KBM-7 (cell line): Measurements from ENCODE around the gene ASAP2.
A peak's percentile ranks its signal among the peaks of the same experiment; 100 is the strongest.

Source experiments
- DNase-seq: peaks from one replicate; pipeline ENCODE4 v3.0.0-alpha.2; 2015
- in situ Hi-C: fragments of 300-500 bp; cut with MboI; formaldehyde crosslinking; loops from 2 replicates; pipeline ENCODE4 v1.14.3; 2020; ENCODE audit warnings: low sequenced_read_pairs, low pct_unique_long_range_greater_than_20kb, mixed read lengths

Gene ASAP2

GRCh38 chr2:9398881-9399780 lies 192.5 kb downstream of the ASAP2 start:
- no peak for DNase-seq
- in situ Hi-C loops = no loop called here

GRCh38 chr2:9400268-9401058 lies 193.9 kb downstream of the ASAP2 start:
- in situ Hi-C loops = no loop called here
- DNase-seq = no peak

GRCh38 chr2:9401059-9401547 lies 194.5 kb downstream of the ASAP2 start:
- no peak for DNase-seq
- in situ Hi-C loops = no loop called here

- no peak for DNase-seq
- in situ Hi-C loops = no loop called here
Observed at GRCh38 chr2:9401646-9402371, 195.2 kb downstream of the ASAP2 start.

- in situ Hi-C loops = no loop called here
- DNase-seq = no peak
Observed at GRCh38 chr2:9403924-9404323, 197.3 kb downstream of the ASAP2 start.

GRCh38 chr2:9404451-9404850 lies 197.8 kb downstream of the ASAP2 start:
- in situ Hi-C loops = no loop called here
- no peak for DNase-seq

- in situ Hi-C loops = no loop called here
Observed at GRCh38 chr2:9405636-9406035, 199.0 kb downstream of the ASAP2 start.

GRCh38 chr2:9406529-9407362 lies 200.1 kb downstream of the ASAP2 start:
- in situ Hi-C loops = no loop called here
- no peak for DNase-seq

More at GRCh38 chr2:9405636-9406035, 199.0 kb downstream of the ASAP2 start:
- DNase-seq = no peak

- DNase-seq = no peak
- in situ Hi-C loops = no loop called here
Observed at GRCh38 chr2:9407363-9407811, 200.8 kb downstream of the ASAP2 start.

- peak; percentile 10 for DNase-seq
- in situ Hi-C loops = no loop called here
Observed at GRCh38 chr2:9408641-9409151, 202.1 kb downstream of the ASAP2 start.

GRCh38 chr2:9410108-9410507 lies 203.5 kb downstream of the ASAP2 start:
- DNase-seq = no peak
- in situ Hi-C loops = no loop called here

GRCh38 chr2:9412781-9413180 lies 206.2 kb downstream of the ASAP2 start:
- in situ Hi-C loops = no loop called here
- DNase-seq = no peak

GRCh38 chr2:9415516-9416169 lies 209.0 kb downstream of the ASAP2 start:
- no peak for DNase-seq
- in situ Hi-C loops = no loop called here

- no peak for DNase-seq
Observed at GRCh38 chr2:9416267-9416961, 209.8 kb downstream of the ASAP2 start.

GRCh38 chr2:9416962-9417316 lies 210.3 kb downstream of the ASAP2 start:
- in situ Hi-C loops = no loop called here
- no peak for DNase-seq

More at GRCh38 chr2:9416267-9416961, 209.8 kb downstream of the ASAP2 start:
- in situ Hi-C loops = no loop called here

- in situ Hi-C loops = no loop called here
- DNase-seq = no peak
Observed at GRCh38 chr2:9417725-9418124, 211.1 kb downstream of the ASAP2 start.

GRCh38 chr2:9418746-9419145 lies 212.1 kb downstream of the ASAP2 start:
- in situ Hi-C loops = no loop called here

More at GRCh38 chr2:9418746-9419145, 212.1 kb downstream of the ASAP2 start:
- no peak for DNase-seq
